Tibial nerve (tissue), 4 donors: ENCODE results near the gene SLC17A9. TPM values are rescaled to one million over a fixed set of nuclear protein-coding genes. Genes with fewer than 3 reads are reported as not detected.

ENCODE experiments used
- DNase-seq, 2 donors: peaks; one replicate each; pipeline ENCODE4 v3.0.0-alpha.2; 2019; ENCODE audit warnings: low spot score in 2 of 2
- H3K27ac ChIP-seq, 4 donors: fragments of 200-600 bp; sonication (generic) in 3 of 4; one replicate each; pipeline ENCODE4 v1.5.1; 2017 to 2019; ENCODE audit warnings: mild to moderate bottlenecking in 1 of 4
- H3K27me3 ChIP-seq, 2 donors: fragments of 200-600 bp; sonication (generic) in 1 of 2; one replicate each; pipeline versions ENCODE4 v1.5.1 to v1.6.0; 2017 to 2019
- H3K36me3 ChIP-seq, 3 donors: fragments of 200-600 bp; sonication (generic); one replicate each; pipeline ENCODE4 v1.5.1; 2018 to 2019
- H3K4me1 ChIP-seq, 4 donors: fragments of 200-600 bp; sonication (generic) in 3 of 4; one replicate each; pipeline ENCODE4 v1.5.1; 2017 to 2019
- H3K4me3 ChIP-seq, 4 donors: fragments of 200-600 bp; sonication (generic) in 3 of 4; one replicate each; pipeline ENCODE4 v1.5.1; 2017 to 2019; ENCODE audit warnings: mild to moderate bottlenecking in 1 of 4, moderate library complexity in 1 of 4
- H3K9me3 ChIP-seq, 4 donors: fragments of 200-600 bp; sonication (generic) in 3 of 4; one replicate each; pipeline ENCODE4 v1.5.1; 2017 to 2019
- EP300 ChIP-seq, 2 donors: sonication (generic); formaldehyde crosslinking; IDR thresholded peaks; one replicate each; pipeline ENCODE4 v1.6.1; 2017; ENCODE audit warnings: antibody characterized with exemption in 2 of 2, mild to moderate bottlenecking in 1 of 2
- POLR2A ChIP-seq, 2 donors: fragments of 450-650 bp; IDR thresholded peaks; one replicate each; pipeline ENCODE4 v1.6.1; 2017; ENCODE audit warnings: antibody characterized with exemption in 2 of 2, mild to moderate bottlenecking in 2 of 2, moderate library complexity in 2 of 2
- WGBS, 2 donors: methylation state at CpG; one replicate each; pipeline ENCODE4 v1.1.5; 2018; 5-methylcytosine and 5-hydroxymethylcytosine counted together
- total RNA-seq, 4 donors: library from RNA; depleted of rRNA; stranded (reverse); fragments of >200 nt; gene quantifications; one replicate each; pipeline ENCODE4 v1.1.0, GENCODE V29; 2016
- TF ChIP-seq, protein P1 (sequence below), 5 experiments: fragments of 200-600 bp in 3 of 5; fragments of 450-650 bp in 2 of 5; sonication (generic) in 3 of 5; IDR thresholded peaks; one replicate each; pipeline ENCODE4 v1.5.1; 2016 to 2019; ENCODE audit warnings: antibody characterized with exemption in 5 of 5, mild to moderate bottlenecking in 3 of 5, moderate library complexity in 2 of 5

Gene SLC17A9
- total RNA-seq, 4 donors from 2014 or later = 3.9 to 13.5 (median 4.5) TPM

DNA sequence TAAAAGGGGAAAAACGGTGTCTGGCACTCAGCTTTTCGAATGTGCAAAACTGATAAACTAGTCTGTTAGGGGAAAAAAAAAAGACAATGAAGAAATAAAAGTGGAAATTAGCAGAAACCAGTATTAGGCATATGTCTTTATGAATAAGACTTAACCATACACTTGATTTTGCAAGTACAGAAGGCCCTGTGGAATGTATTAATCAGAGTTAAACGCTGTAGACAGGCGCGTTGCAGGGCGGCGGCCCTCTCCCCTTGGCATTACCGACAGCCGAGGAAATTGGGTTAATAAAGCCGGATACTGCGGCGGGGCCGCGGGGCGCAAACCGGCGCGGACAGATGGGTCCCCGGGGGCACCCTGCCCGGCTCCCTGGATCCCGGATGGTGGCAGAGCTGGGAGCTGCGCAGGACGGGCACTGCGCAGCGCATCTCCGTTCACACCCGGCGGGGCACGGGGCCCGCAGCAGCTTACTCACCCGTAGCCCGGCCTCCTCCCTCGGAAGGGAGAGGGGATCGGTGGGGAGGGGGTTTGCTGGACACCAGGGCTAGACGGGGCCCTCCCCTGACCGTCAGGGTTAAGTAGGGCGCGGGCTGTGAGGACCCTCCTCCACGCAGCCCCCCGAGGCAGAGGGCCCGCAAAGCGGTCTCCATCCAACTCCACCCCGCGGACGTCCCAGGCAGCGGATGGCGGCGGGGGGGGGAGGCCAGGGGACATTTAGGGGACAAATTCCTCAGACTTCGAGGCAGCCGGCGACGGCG lies 52.3 kb downstream of the SLC17A9 start:
- peaks cover 0 to 46% (median 6%) of the 10 kb centered on the region in 4 donors for H3K4me1 ChIP-seq
- H3K9me3 ChIP-seq = no peaks in the 10 kb centered on the region
- no peaks in the 10 kb centered on the region for H3K36me3 ChIP-seq
- H3K27ac ChIP-seq = no peak overlapping the region
- no peak for DNase-seq
- no peak overlapping the region for H3K4me3 ChIP-seq
- no peak for TF ChIP-seq EP300 (IDR thresholded peaks at IDR 0.05)
- WGBS, 2 donors = 7 to 15% methylated on average over 38 to 49 of the region's 53 CpGs
- peaks cover 0 to 96% of the 10 kb centered on the region in 2 donors for H3K27me3 ChIP-seq

DNA sequence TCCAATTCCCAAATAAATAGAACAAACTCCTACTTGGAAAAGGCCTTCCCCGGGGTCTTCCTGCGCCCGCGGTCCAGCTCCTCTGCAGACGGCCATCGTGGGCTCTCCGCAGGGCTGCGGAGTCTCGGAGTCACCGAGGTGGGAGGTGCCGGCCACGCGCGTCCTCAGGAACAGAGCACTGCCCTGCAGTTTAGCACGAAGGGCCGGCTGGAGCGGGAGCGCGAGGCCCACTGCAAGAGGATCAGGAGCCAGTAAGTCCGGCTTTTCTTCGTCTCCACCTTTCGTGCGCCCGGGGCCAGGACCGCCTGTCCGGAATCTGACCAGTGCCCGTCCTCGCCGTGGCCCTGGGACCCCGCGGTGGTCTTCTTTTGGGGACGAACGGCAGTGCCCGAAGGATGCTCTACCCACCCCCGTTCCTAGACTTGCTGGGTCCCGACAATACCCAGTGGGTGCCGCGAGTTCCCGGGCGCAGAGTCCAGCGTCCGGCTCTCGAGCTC lies 52.9 kb downstream of the SLC17A9 start:
- Histone ChIP-seq H3K4me3 (no peak overlapping the region), H3K4me1 (peaks cover 0 to 46% (median 6%) of the 10 kb centered on the region in 4 donors), H3K36me3 (no peaks in the 10 kb centered on the region), H3K27me3 (peaks cover 0 to 96% of the 10 kb centered on the region in 2 donors), H3K9me3 (no peaks in the 10 kb centered on the region), H3K27ac (no peak overlapping the region)
- TF ChIP-seq EP300 (IDR thresholded peaks at IDR 0.05) (no peak), POLR2A (IDR thresholded peaks at IDR 0.05) (no peak)
- TF ChIP-seq, protein P1, sequence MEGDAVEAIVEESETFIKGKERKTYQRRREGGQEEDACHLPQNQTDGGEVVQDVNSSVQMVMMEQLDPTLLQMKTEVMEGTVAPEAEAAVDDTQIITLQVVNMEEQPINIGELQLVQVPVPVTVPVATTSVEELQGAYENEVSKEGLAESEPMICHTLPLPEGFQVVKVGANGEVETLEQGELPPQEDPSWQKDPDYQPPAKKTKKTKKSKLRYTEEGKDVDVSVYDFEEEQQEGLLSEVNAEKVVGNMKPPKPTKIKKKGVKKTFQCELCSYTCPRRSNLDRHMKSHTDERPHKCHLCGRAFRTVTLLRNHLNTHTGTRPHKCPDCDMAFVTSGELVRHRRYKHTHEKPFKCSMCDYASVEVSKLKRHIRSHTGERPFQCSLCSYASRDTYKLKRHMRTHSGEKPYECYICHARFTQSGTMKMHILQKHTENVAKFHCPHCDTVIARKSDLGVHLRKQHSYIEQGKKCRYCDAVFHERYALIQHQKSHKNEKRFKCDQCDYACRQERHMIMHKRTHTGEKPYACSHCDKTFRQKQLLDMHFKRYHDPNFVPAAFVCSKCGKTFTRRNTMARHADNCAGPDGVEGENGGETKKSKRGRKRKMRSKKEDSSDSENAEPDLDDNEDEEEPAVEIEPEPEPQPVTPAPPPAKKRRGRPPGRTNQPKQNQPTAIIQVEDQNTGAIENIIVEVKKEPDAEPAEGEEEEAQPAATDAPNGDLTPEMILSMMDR (IDR thresholded peaks at IDR 0.05) = no peak
- 3 to 5% methylated on average over 33 to 41 of the region's 43 CpGs for WGBS, 2 donors
- no peak for DNase-seq

DNA sequence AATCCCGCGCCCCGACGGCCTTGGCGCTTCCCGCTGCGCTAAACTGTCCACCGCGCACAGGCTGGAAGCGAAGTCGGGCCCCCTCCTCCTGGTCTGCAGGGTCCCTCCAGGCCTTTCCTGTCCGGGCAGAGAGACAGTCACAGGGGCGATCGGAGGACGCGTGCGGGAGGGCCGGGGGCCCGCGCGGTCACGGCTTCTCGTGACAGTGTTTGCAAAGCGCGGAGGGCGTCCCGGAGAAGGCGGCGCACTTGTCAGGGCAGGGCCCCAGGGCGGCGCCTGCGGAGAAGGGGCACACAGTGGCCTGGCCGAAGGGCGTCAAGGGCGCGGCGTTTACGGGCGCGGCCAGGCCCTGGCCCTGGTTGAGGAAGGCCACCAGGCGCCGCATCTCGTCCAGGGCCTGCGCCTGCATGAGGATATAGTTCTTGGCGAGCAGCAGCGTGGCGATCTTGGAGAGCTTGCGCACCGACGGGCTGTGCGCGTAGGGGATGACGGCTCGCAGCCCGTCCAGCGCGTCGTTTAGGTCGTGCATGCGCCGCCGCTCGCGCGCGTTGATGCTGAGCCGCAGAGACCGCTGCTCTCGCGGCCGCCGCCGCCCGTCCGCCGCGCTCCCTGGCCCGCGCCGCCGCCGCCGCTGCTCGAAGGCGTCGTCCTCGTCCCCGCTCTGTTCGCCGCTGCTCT lies 53.5 kb downstream of the SLC17A9 start:
- peaks cover 0 to 97% of the 10 kb centered on the region in 2 donors for H3K27me3 ChIP-seq
- no peak for DNase-seq
- H3K4me3 ChIP-seq = no peak overlapping the region
- 0 to 4% methylated on average over 5 to 52 of the region's 90 CpGs for WGBS, 2 donors
- peaks cover 0 to 4% (median 0%) of the 10 kb centered on the region in 4 donors for H3K9me3 ChIP-seq
- no peak overlapping the region for H3K27ac ChIP-seq
- peaks cover 0 to 46% (median 6%) of the 10 kb centered on the region in 4 donors for H3K4me1 ChIP-seq
- TF ChIP-seq, protein P1 (IDR thresholded peaks at IDR 0.05) = no peak
- no peak for TF ChIP-seq POLR2A (IDR thresholded peaks at IDR 0.05)
- no peak for TF ChIP-seq EP300 (IDR thresholded peaks at IDR 0.05)
- H3K36me3 ChIP-seq = no peaks in the 10 kb centered on the region

DNA sequence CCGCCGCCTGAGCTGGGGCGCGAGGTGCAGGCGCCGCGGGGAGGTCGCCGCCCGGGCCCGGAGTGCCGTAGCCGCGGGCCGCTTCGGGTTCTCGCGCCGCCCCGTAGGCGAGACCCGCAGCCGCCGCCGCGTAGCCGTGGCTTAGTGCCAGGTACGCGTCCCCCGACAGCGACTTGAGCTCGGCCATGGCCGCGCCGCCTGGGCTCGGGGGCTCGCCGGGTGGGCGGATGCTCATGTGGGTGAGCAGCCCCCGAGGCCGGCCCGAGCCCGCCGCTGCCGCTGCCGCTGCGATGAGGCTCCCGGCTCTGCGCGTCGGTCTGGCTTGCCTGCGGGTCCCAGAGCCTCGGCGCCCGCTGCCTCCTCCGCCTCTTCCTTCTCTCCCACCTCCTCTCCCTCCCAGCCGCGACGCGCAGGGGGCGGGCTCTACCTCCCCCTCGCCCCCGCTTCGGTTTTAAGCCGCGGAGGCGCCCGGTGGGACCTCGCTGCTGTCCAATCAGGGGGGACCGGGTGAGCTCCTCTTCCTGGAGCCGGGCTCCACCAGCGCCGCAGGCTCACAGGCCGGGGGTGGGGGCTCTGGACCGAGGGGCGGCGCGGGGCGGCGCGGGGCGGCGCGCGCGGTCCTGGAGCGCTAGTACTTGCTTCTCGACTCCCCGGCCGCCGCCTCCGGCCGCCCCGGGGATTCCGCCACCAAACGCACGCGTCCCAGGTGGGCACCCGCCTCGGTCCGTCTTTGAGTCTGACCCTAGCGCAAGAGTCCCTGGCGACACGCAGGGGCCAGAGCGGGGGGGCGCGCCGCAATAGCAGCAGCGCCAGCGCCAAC lies 54.2 kb downstream of the SLC17A9 start, which contains the start of gene BHLHE23:
TSS of gene BHLHE23 (minus strand) at position 425 of the 820 bp plus-strand sequence. CDS start at position 235, 190 bp downstream.
- Histone ChIP-seq H3K9me3 (peaks cover 0 to 4% (median 0%) of the 10 kb centered on the region in 4 donors), H3K4me3 (peak within 1 kb of the TSS in 1 of 4 donors; percentile 12), H3K36me3 (no peaks in the 10 kb centered on the region), H3K27ac (no peak within 1 kb of the TSS), H3K4me1 (peaks cover 0 to 46% (median 6%) of the 10 kb centered on the region in 4 donors), H3K27me3 (peaks cover 0 to 97% of the 10 kb centered on the region in 2 donors)
- no peak for DNase-seq
- TF ChIP-seq, protein P1 (IDR thresholded peaks at IDR 0.05) = no peak
- no peak for TF ChIP-seq EP300 (IDR thresholded peaks at IDR 0.05)
- no peak for TF ChIP-seq POLR2A (IDR thresholded peaks at IDR 0.05)
- 2 to 7% methylated on average over 15 to 66 of the region's 110 CpGs for WGBS, 2 donors

DNA sequence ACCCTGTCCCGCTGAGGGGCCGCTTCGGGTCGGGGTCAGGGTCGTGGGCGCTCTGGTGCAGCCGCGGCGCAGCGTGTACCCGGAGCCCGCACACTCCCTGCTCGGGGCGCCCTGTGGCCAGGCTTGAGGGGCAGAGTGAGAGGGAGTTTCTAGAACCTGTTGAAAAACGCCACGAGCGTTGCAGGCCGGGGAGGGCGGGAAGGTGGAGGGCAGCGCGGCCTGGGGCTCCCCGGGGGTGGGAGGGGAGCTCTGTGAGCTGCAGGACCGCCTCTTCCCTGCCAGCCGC lies 54.8 kb downstream of the SLC17A9 start:
- no peak overlapping the region for H3K4me3 ChIP-seq

More for the DNA sequence above, 54.8 kb downstream of the SLC17A9 start:
- WGBS, 2 donors = 2 to 3% methylated on average over 11 to 14 of the region's 24 CpGs
- peaks cover 0 to 4% (median 0%) of the 10 kb centered on the region in 4 donors for H3K9me3 ChIP-seq
- TF ChIP-seq EP300 (IDR thresholded peaks at IDR 0.05) = no peak
- TF ChIP-seq, protein P1 (IDR thresholded peaks at IDR 0.05) = no peak
- TF ChIP-seq POLR2A (IDR thresholded peaks at IDR 0.05) = no peak
- H3K4me1 ChIP-seq = peaks cover 0 to 46% (median 6%) of the 10 kb centered on the region in 4 donors
- H3K27ac ChIP-seq = no peak overlapping the region
- H3K27me3 ChIP-seq = peaks cover 0 to 97% of the 10 kb centered on the region in 2 donors
- no peak for DNase-seq
- no peaks in the 10 kb centered on the region for H3K36me3 ChIP-seq
